Endothelial cell of umbilical vein (primary cell): ENCODE data around the gene CUL2. TPM values are rescaled to one million over a fixed set of nuclear protein-coding genes. Genes with fewer than 3 reads are reported as not detected.

ENCODE experiments used
- BruUV-seq: library from RNA; stranded (reverse); fragments of 400-500 nt; replicated peaks from 2 replicates; lab custom pipeline; 2021; lab: Mats Ljungman, UMichigan
- CTCF ChIA-PET: fragments of 300-600, 350-600 bp; sonication (Branson Sonifier 250); formaldehyde crosslinking; loops from one replicate; lab custom pipeline; 2021; ENCODE audit warnings: antibody characterized with exemption, inconsistent platforms; lab: Charles Lee
- POLR2A ChIA-PET: fragments of 300-600, 350-600 bp; sonication (Branson Sonifier 250); formaldehyde crosslinking; loops from one replicate; lab custom pipeline; 2021; ENCODE audit warnings: antibody characterized with exemption, inconsistent platforms; lab: Charles Lee
- DNase-seq: peaks from one replicate; pipeline ENCODE4 v3.0.0-alpha.2; 2011; ENCODE audit warnings: low read depth, low spot score
- FAIRE-seq: peaks from 2 replicates; lab custom pipeline; 2011; peaks lifted over from hg19 to GRCh38; lab: Jason Lieb, UNC
- H2AFZ ChIP-seq: 2 replicates; pipeline ENCODE4 v1.6.0; 2012; ENCODE audit warnings: low read depth, low read length, control low read depth, inconsistent platforms
- H3K27ac ChIP-seq: 2 replicates; pipeline ENCODE4 v1.5.1; 2011; ENCODE audit warnings: low read depth, mild to moderate bottlenecking, control low read depth, low read length, moderate library complexity; ENCODE audit not compliant: insufficient read depth
- H3K27me3 ChIP-seq, 2 experiments: 2 replicates each; pipeline versions ENCODE4 v1.6.0 to v1.6.1; 2011; ENCODE audit warnings: low read length in 2 of 2, mixed read lengths in 1 of 2; ENCODE audit not compliant: control insufficient read depth in 2 of 2, insufficient read depth in 2 of 2
- H3K36me3 ChIP-seq, 2 experiments: 2 replicates in 1 of 2; 3 replicates in 1 of 2; pipeline ENCODE4 v1.5.1; 2011; ENCODE audit warnings: low read length in 2 of 2, mild to moderate bottlenecking in 1 of 2, moderate library complexity in 1 of 2; ENCODE audit not compliant: control insufficient read depth in 2 of 2, insufficient read depth in 2 of 2; ENCODE audit errors: extremely low read depth in 1 of 2
- H3K4me1 ChIP-seq: 3 replicates; pipeline ENCODE4 v1.5.1; 2011; ENCODE audit warnings: mild to moderate bottlenecking, low read length; ENCODE audit not compliant: control insufficient read depth, insufficient read depth; ENCODE audit errors: extremely low read depth
- H3K4me2 ChIP-seq: 2 replicates; pipeline ENCODE4 v1.6.1; 2011; ENCODE audit warnings: low read length, control low read depth, mixed read lengths; ENCODE audit not compliant: insufficient read depth
- H3K4me3 ChIP-seq, 3 experiments: fragments of 200-600 bp in 1 of 3; sonication (generic), shearing (Covaris generic) in 1 of 3; replicated peaks in 1 of 3; 2 replicates each; pipeline ENCODE4 v1.5.1; 2011 to 2016; ENCODE audit warnings: control low read depth in 3 of 3, low read length in 3 of 3, mild to moderate bottlenecking in 2 of 3, inconsistent platforms in 1 of 3, low read depth in 1 of 3, moderate library complexity in 1 of 3; ENCODE audit not compliant: insufficient read depth in 1 of 3
- H3K79me2 ChIP-seq: 2 replicates; pipeline ENCODE4 v1.6.0; 2012; ENCODE audit warnings: low read length, inconsistent platforms; ENCODE audit not compliant: control insufficient read depth, insufficient read depth
- H3K9ac ChIP-seq: replicated peaks from 2 replicates; pipeline ENCODE3; 2011; ENCODE audit warnings: low read length, control low read depth; ENCODE audit not compliant: insufficient read depth; ENCODE audit errors: extremely low read depth
- H3K9me1 ChIP-seq: replicated peaks from 3 replicates; pipeline ENCODE4 v1.6.0; 2011; ENCODE audit warnings: mild to moderate bottlenecking, low read length; ENCODE audit not compliant: control insufficient read depth, insufficient read depth; ENCODE audit errors: extremely low read depth
- H3K9me3 ChIP-seq: replicated peaks from 2 replicates; pipeline ENCODE4 v1.5.1; 2012; ENCODE audit warnings: low read length, inconsistent platforms; ENCODE audit not compliant: control insufficient read depth, insufficient read depth
- H4K20me1 ChIP-seq: replicated peaks from 2 replicates; pipeline ENCODE3; 2011; ENCODE audit warnings: mild to moderate bottlenecking, low read length; ENCODE audit not compliant: control insufficient read depth, insufficient read depth; ENCODE audit errors: extremely low read depth
- FOS ChIP-seq: IDR thresholded peaks from 2 replicates; pipeline ENCODE4 v1.6.1; 2011; ENCODE audit warnings: mild to moderate bottlenecking, low read length, moderate library complexity, borderline replicate concordance; ENCODE audit not compliant: insufficient read depth
- dilution Hi-C: fragments of 300-500 bp; cut with MboI; formaldehyde crosslinking; loops from one replicate; pipeline ENCODE4 v1.15.0; 2019; ENCODE audit warnings: low sequenced_read_pairs; ENCODE audit not compliant: extremely low pct_ligation_motif_present
- intact Hi-C: fragments of 100-400 bp; cut with micrococcal nuclease; formaldehyde crosslinking; loops from one replicate; pipeline ENCODE4 v1.10.0; 2022
- polyA plus RNA-seq, 4 experiments: library from polyadenylated mRNA; depleted of rRNA in 3 of 4; stranded (reverse) in 3 of 4; unstranded in 1 of 4; fragments of >200 nt; gene quantifications; 2 replicates each; pipeline versions ENCODE4 v1.2.1 to v1.2.3, GENCODE V29; 2011 to 2012; ENCODE audit warnings: missing spikeins in 1 of 4
- total RNA-seq: library from RNA; stranded (reverse); gene quantifications from 2 replicates; pipeline ENCODE4 v1.2.3, GENCODE V29; 2021
- TF ChIP-seq, protein P1 (sequence below), 2 donors: IDR thresholded peaks; 1 replicate in 1 of 2; 2 replicates in 1 of 2; pipeline ENCODE4 v1.5.1; 2011; ENCODE audit warnings: low read length in 2 of 2, mild to moderate bottlenecking in 2 of 2, moderate library complexity in 2 of 2, control low read depth in 1 of 2, inconsistent platforms in 1 of 2, low read depth in 1 of 2; ENCODE audit not compliant: insufficient read depth in 1 of 2; ENCODE audit errors: extremely low read depth in 1 of 2

Gene CUL2
- total and polyA plus RNA-seq, 2 donors (not counting 3 experiments of a cell fraction or from before 2014, with no cell fraction given), result 11.6 to 45.3 TPM

DNA sequence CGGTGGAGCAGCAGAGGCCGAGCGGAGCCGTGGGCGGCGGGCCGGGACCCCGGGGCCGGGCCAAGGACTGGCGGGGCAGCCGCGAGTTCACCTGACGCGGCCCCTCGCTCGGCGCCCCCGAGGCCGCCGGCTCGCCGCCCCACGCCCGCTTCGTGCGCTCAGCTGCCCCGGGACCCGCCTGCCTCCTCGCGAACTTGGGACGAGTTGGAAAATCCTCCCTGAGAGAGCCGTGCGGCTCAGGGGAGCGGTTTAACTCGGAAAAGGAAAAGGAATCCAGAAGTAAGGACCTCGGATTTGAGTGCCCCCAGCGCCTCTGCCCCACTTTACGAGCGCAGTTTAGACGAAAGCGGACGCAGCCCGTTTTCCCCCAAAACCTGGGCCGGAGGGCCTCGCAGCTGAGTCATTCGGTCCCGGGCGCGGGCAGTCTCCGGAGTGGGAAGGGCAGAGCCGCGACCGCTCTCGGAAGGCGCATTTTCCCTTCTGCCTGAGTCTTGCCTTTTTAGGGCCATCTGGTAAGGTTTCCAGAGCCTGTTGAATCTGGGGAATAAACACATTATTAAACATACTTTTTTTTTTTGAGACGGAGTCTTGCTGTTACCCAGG is 37.2 kb upstream of the CUL2 start:
- TF ChIP-seq, protein P1, sequence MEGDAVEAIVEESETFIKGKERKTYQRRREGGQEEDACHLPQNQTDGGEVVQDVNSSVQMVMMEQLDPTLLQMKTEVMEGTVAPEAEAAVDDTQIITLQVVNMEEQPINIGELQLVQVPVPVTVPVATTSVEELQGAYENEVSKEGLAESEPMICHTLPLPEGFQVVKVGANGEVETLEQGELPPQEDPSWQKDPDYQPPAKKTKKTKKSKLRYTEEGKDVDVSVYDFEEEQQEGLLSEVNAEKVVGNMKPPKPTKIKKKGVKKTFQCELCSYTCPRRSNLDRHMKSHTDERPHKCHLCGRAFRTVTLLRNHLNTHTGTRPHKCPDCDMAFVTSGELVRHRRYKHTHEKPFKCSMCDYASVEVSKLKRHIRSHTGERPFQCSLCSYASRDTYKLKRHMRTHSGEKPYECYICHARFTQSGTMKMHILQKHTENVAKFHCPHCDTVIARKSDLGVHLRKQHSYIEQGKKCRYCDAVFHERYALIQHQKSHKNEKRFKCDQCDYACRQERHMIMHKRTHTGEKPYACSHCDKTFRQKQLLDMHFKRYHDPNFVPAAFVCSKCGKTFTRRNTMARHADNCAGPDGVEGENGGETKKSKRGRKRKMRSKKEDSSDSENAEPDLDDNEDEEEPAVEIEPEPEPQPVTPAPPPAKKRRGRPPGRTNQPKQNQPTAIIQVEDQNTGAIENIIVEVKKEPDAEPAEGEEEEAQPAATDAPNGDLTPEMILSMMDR (IDR thresholded peaks at IDR 0.05; ENCODE audit: extremely low read depth in 1 of 2, insufficient read depth in 1 of 2, low read depth in 1 of 2, low read length in 2 of 2), result no peak
- TF ChIP-seq FOS, result peak; percentile 52
- BruUV-seq, result no TSS peak
- ChIA-PET POLR2A (interaction anchor here (0.6 to 3.3 kb wide), 3 partner anchors 31 to 98 kb away, joined by 4 to 32 read pairs (median 5); no protein-coding TSS in a partner anchor), CTCF (interaction anchor here (0.9 to 6.2 kb wide), 8 partner anchors 39 to 1652 kb away, joined by 3 to 141 read pairs (median 8); no protein-coding TSS in a partner anchor)
- Histone ChIP-seq H2AFZ (peak overlapping the region; percentile 54), H3K27me3 (no peaks in the 10 kb centered on the region), H3K36me3 (no peaks in the 10 kb centered on the region), H3K9me3 (no peaks in the 10 kb centered on the region), H4K20me1 (no peaks in the 10 kb centered on the region), H3K4me2 (peak overlapping the region; percentile 84), H3K27ac (peak overlapping the region; percentile 98), H3K4me1 (peaks cover 20% of the 10 kb centered on the region), H3K79me2 (peaks cover 18% of the 10 kb centered on the region), H3K9me1 (no peaks in the 10 kb centered on the region), H3K4me3 (peak overlapping the region; percentile 65 to 85 (median 83)), H3K9ac (peak overlapping the region; percentile 100)
- dilution Hi-C loops, result no loop called here
- FAIRE-seq, result no peak
- intact Hi-C loops, result loop anchor here (1.0 to 10.0 kb wide), 7 partner anchors 45 to 1045 kb away; partner anchors contain the start of gene CCNY
- peak; percentile 63 for DNase-seq
